Breast epithelium (tissue), 3 donors: ENCODE results near the gene BRD2.

Experiments
- POLR2A ChIP-seq: fragments of 450-650 bp; IDR thresholded peaks from one replicate; pipeline ENCODE4 v1.6.1; 2016; ENCODE audit warnings: antibody characterized with exemption, mild to moderate bottlenecking, moderate library complexity
- POLR2AphosphoS5 ChIP-seq, 3 donors: sonication (generic); formaldehyde crosslinking; IDR thresholded peaks; one replicate each; pipeline ENCODE4 v1.6.1; 2017; ENCODE audit warnings: antibody characterized with exemption in 3 of 3
- TF ChIP-seq, protein P1 (sequence below), 3 donors: fragments of 450-650 bp; IDR thresholded peaks; one replicate each; pipeline ENCODE4 v1.5.1; 2016 to 2017; ENCODE audit warnings: antibody characterized with exemption in 3 of 3, mild to moderate bottlenecking in 3 of 3, moderate library complexity in 3 of 3

DNA sequence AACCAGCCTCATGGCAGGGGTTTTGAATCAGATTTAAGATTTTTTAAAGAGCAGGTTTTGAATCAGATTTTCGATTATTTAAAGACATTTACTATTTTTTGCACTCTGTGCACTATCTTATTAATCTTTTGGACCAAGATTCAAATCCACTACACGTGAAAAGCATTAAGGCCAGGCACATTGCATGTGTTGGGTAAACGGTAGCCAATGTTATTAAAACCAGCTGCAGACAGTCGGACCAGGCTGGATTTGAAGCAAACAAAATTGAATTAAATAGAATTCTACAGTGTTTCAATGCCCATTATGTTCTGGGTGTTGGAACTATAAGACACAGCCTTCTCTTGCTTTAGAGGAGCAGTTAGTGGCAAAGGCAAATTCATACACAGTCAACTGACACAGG, 33.3 kb downstream of the BRD2 start:
- no peak for TF ChIP-seq POLR2A
- TF ChIP-seq POLR2AphosphoS5 (IDR thresholded peaks at IDR 0.05): no peak
- TF ChIP-seq, protein P1, sequence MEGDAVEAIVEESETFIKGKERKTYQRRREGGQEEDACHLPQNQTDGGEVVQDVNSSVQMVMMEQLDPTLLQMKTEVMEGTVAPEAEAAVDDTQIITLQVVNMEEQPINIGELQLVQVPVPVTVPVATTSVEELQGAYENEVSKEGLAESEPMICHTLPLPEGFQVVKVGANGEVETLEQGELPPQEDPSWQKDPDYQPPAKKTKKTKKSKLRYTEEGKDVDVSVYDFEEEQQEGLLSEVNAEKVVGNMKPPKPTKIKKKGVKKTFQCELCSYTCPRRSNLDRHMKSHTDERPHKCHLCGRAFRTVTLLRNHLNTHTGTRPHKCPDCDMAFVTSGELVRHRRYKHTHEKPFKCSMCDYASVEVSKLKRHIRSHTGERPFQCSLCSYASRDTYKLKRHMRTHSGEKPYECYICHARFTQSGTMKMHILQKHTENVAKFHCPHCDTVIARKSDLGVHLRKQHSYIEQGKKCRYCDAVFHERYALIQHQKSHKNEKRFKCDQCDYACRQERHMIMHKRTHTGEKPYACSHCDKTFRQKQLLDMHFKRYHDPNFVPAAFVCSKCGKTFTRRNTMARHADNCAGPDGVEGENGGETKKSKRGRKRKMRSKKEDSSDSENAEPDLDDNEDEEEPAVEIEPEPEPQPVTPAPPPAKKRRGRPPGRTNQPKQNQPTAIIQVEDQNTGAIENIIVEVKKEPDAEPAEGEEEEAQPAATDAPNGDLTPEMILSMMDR (IDR thresholded peaks at IDR 0.05): no peak
